Mucosa of gallbladder (tissue), 1 donor: ENCODE results near the gene GYPB. TPM values are rescaled to one million over a fixed set of nuclear protein-coding genes. Genes with fewer than 3 reads are reported as not detected.

Experiments used
- total RNA-seq: library from RNA; stranded (reverse); gene quantifications from one replicate; pipeline ENCODE4 v1.2.1, GENCODE V29; 2021
- donor health status: DM: no; HTN: no; CAD: no.

GYPB gene
- total RNA-seq, 1 donor from 2014 or later = not detected

Other genes with a start within 250 kb of the GYPB start
- 0.43 TPM for gene GYPE, start 113.8 kb downstream of the GYPB start, total RNA-seq
- 0.69 TPM for gene GYPA, start 121.3 kb upstream of the GYPB start, total RNA-seq